T-cell (primary cell): ENCODE data around the gene NABP1. TPM values are rescaled to one million over a fixed set of nuclear protein-coding genes. Genes with fewer than 3 reads are reported as not detected.

ENCODE experiments used
- ATAC-seq, 4 experiments: fragments of 200-7000 bp in 3 of 4; fragments of 150-1000 bp in 1 of 4; cut with Tn5 transposase; replicated peaks in 1 of 4; 1 replicate in 3 of 4; 2 replicates in 1 of 4; pipeline ENCODE4 v1.10.0; 2021; ENCODE audit warnings: moderate library complexity in 3 of 4, mild to moderate bottlenecking in 2 of 4, moderate number of reproducible peaks in 1 of 4
- CTCF ChIA-PET, 2 donors: fragments of 300-600 bp; sonication (Branson Sonifier 250); formaldehyde crosslinking; loops; one replicate each; lab custom pipeline; 2022; ENCODE audit warnings: antibody characterized with exemption in 2 of 2; lab: Charles Lee
- POLR2A ChIA-PET, 2 donors: fragments of 300-600 bp; sonication (Branson Sonifier 250); formaldehyde crosslinking; loops; one replicate each; lab custom pipeline; 2022; ENCODE audit warnings: antibody characterized with exemption in 2 of 2; lab: Charles Lee
- DNase-seq, 35 experiments: peaks; one replicate each; pipeline versions ENCODE4 v3.0.0 to v3.0.0-alpha.2; 2013 to 2023
- H3K27ac ChIP-seq: one replicate; pipeline ENCODE4 v1.5.1; 2013; ENCODE audit warnings: low read length
- H3K27me3 ChIP-seq, 2 experiments: replicated peaks in 1 of 2; 1 replicate in 1 of 2; 2 replicates in 1 of 2; pipeline versions ENCODE4 v1.6.1 to v1.7.0; 2013; ENCODE audit warnings: low read length in 1 of 2, mixed read lengths in 1 of 2; ENCODE audit not compliant: control insufficient read depth in 2 of 2, insufficient read depth in 2 of 2; ENCODE audit errors: extremely low read depth in 1 of 2
- H3K36me3 ChIP-seq, 2 donors: 1 replicate in 1 of 2; 2 replicates in 1 of 2; pipeline versions ENCODE4 v1.6.1 to v1.7.0; 2013; ENCODE audit warnings: low read length in 1 of 2; ENCODE audit not compliant: control insufficient read depth in 2 of 2, insufficient read depth in 1 of 2; ENCODE audit errors: extremely low read depth in 1 of 2
- H3K4me1 ChIP-seq, 2 experiments: 1 replicate in 1 of 2; 2 replicates in 1 of 2; pipeline versions ENCODE4 v1.6.1 to v1.7.0; 2013; ENCODE audit warnings: low read length in 2 of 2, mixed read lengths in 1 of 2; ENCODE audit not compliant: insufficient read depth in 2 of 2, control insufficient read depth in 1 of 2; ENCODE audit errors: extremely low read depth in 1 of 2
- H3K4me3 ChIP-seq, 2 donors: 1 replicate in 1 of 2; 2 replicates in 1 of 2; pipeline versions ENCODE4 v1.5.1 to v1.7.0; 2013; ENCODE audit warnings: mild to moderate bottlenecking in 2 of 2, low read length in 1 of 2, moderate library complexity in 1 of 2; ENCODE audit not compliant: control insufficient read depth in 1 of 2; ENCODE audit errors: extremely low read depth in 1 of 2
- H3K9me3 ChIP-seq: 2 replicates; pipeline ENCODE4 v1.7.0; 2013
- H3K27ac Mint-ChIP-seq, 2 donors: one replicate each; pipeline ENCODE4 v1.8.0; 2020 to 2021; ENCODE audit warnings: mild to moderate bottlenecking in 2 of 2, mixed read lengths in 2 of 2
- H3K27me3 Mint-ChIP-seq, 2 donors: one replicate each; pipeline ENCODE4 v1.8.0; 2021 to 2022; ENCODE audit warnings: mixed read lengths in 2 of 2
- H3K36me3 Mint-ChIP-seq: one replicate; pipeline ENCODE4 v1.8.0; 2021; ENCODE audit warnings: mixed read lengths
- H3K4me1 Mint-ChIP-seq, 3 donors: one replicate each; pipeline ENCODE4 v1.8.0; 2020 to 2022; ENCODE audit warnings: mixed read lengths in 3 of 3, mild to moderate bottlenecking in 1 of 3
- H3K4me3 Mint-ChIP-seq, 3 donors: one replicate each; pipeline ENCODE4 v1.8.0; 2020 to 2022; ENCODE audit warnings: mild to moderate bottlenecking in 3 of 3, mixed read lengths in 3 of 3, moderate library complexity in 3 of 3
- H3K9me3 Mint-ChIP-seq, 3 donors: one replicate each; pipeline ENCODE4 v1.8.0; 2020 to 2022; ENCODE audit warnings: mixed read lengths in 3 of 3
- WGBS: methylation state at CpG from one replicate; pipeline ENCODE4 v1.1.5; 2013; ENCODE audit warnings: missing lambda C conversion rate; ENCODE audit not compliant: insufficient coverage; 5-methylcytosine and 5-hydroxymethylcytosine counted together
- total RNA-seq, 35 experiments: library from RNA in 6 of 35; stranded (reverse) in 6 of 35; fragments of 120-200 nt in 1 of 35; gene quantifications; one replicate each; pipeline versions ENCODE4 v1.2.1 to v1.2.4 and lab custom pipeline; 2013 to 2026

Gene NABP1, protein sequence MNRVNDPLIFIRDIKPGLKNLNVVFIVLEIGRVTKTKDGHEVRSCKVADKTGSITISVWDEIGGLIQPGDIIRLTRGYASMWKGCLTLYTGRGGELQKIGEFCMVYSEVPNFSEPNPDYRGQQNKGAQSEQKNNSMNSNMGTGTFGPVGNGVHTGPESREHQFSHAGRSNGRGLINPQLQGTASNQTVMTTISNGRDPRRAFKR
- total RNA-seq (10 to 100 TPM; 39.0 to 67.6 (median 51.3) TPM), total RNA-seq (lab: John Stamatoyannopoulos, UW) (81.5 to 392 (median 130) reads per million in 29 experiments)
- total RNA-seq (2013), result 114 TPM

DNA sequence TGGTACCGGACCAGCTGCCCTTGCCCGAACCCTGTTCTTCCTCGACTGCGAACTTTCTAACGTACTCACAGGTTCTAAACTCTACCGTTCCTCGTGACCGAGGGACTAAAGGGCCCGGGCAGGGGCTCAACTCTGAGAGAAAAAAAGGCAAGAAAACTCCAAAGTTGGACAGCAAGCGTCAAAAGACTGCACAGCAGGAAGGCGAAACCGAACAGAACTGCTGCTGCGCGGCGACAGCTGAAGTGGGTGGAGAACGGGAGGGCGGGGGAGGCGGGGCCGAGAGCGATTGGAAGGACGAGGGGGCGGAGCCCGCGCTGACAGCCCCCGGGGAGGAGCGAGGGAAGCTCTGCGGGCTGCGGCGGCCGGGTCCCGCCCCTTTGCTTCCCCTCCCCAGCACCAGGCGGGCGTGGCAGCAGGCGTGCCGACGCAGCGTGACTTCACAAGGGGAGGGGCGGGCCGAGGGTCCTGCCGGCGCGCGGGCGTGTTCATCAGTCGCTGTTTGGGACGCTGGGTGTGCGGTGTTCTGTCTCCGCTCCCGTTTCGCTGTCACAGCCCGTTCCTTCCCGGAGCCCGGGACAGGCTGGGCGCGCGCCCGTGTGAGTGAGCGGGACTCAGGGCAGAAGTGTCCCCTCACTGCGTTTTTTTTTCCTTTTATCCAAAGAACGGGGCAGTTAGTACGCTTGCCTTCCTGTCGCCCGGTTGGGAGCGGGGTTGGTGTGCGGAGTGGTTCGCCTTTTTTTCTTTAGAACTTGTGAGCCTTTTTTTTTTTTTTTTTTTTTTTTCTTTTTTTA is at the start of gene NABP1:
Gene NABP1 (plus strand): TSS at position 491 of the 791 bp plus-strand sequence. CDS start 479 bp downstream, outside the sequence.
- under 1% methylated on average over 44 of the region's 66 CpGs for WGBS
- peaks cover 13% of the 10 kb centered on the region for H3K36me3 Mint-ChIP-seq
- no peaks in the 10 kb centered on the region for H3K27me3 ChIP-seq
- peak; percentile 88 to 95 (median 90) for ATAC-seq
- peaks cover 36 to 37% of the 10 kb centered on the region in 2 experiments for H3K4me1 ChIP-seq
- peak within 1 kb of the TSS; percentile 96 for H3K27ac ChIP-seq
- CTCF ChIA-PET, result interaction anchor here (0.6 to 2.8 kb wide), 9 partner anchors 14 to 1245 kb away, joined by 3 to 18 read pairs (median 4); no protein-coding TSS in a partner anchor
- POLR2A ChIA-PET, result interaction anchor here (0.5 to 3.3 kb wide), 38 partner anchors 8 to 1262 kb away, joined by 3 to 48 read pairs (median 5); partner anchors contain the start of gene STAT4 (in 1 of the 2)
- peak; percentile 93 to 100 (median 99) for DNase-seq
- peak within 1 kb of the TSS; percentile 97 to 99 (median 98) for H3K4me3 Mint-ChIP-seq
- peaks cover 0 to 13% of the 10 kb centered on the region in 2 donors for H3K36me3 ChIP-seq
- peaks cover 58 to 70% (median 66%) of the 10 kb centered on the region in 3 donors for H3K4me1 Mint-ChIP-seq
- no peaks in the 10 kb centered on the region for H3K27me3 Mint-ChIP-seq
- no peaks in the 10 kb centered on the region for H3K9me3 Mint-ChIP-seq
- H3K4me3 ChIP-seq, result peak within 1 kb of the TSS; percentile 78 to 93
- no peaks in the 10 kb centered on the region for H3K9me3 ChIP-seq
- H3K27ac Mint-ChIP-seq, result peak within 1 kb of the TSS; percentile 100

DNA sequence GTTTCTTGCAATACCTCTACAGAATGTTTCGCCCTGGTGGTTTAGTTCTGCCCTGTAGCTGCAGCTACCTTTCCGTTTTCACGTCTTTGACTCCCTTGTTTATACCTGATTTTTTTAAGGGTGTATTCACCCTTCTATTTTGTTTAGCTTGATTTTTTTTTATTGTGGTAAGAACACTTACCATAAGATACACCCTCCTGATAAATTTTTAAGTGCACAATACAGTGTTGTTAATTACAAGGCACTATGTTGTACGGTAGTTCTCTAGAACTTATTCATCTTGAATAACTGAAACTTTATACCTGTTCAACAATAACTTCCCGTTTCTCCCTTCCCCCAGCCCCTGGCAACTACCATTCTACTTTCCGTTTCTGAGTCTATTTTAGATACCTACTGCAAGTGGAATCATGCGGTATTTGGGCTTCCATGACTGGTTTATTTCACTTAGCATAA is 48.9 kb upstream of the NABP1 start:
- H3K27me3 ChIP-seq, result no peaks in the 10 kb centered on the region
- peak overlapping the region; percentile 82 to 90 for H3K27ac Mint-ChIP-seq

DNA sequence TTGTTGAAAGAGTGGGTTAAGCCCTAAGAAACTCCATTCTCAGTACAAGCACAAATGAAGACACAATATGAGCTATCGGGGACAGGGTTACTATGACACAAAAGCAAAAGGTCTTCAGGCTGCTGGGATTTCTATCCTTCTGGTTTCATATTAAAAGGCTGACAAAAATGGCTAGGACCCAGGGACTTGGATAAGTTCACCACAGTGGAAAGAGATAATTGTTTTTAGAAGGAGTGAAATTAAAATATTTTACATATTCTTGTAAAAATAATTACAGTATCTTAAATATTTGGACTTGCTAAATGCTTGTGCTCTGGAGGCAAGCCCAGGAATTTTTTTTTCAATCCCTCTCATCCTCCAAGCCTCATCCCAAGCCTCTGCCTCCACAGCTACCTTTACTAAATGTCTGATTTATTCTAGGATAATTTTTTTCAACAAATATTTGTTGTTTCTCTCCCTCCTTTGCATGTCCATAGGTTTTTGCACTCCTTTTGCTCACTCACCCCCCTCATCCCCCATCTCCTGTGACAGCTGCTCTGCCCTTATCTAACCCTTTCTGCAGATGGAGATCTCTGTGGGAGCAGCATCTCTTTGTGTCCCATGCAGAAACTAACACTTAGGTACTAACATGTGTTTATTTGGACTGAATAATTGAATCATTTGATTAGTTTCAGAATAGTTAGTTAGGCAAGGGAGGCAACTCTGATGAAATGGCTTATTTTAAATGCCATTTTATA is 47.8 kb upstream of the NABP1 start:
- POLR2A ChIA-PET, result interaction anchor here (0.7 kb wide), 2 partner anchors 8 to 9 kb away, joined by 3 to 4 read pairs; no protein-coding TSS in a partner anchor
- Mint-ChIP-seq H3K4me3 (no peak overlapping the region), H3K36me3 (no peaks in the 10 kb centered on the region), H3K27me3 (no peaks in the 10 kb centered on the region), H3K27ac (peak overlapping the region in 1 of 2 donors; percentile 90), H3K4me1 (peaks cover 31 to 55% (median 36%) of the 10 kb centered on the region in 3 donors), H3K9me3 (no peaks in the 10 kb centered on the region)
- no peak for DNase-seq
- Histone ChIP-seq H3K36me3 (no peaks in the 10 kb centered on the region), H3K27ac (no peak overlapping the region), H3K4me1 (peaks cover 0 to 7% of the 10 kb centered on the region in 2 experiments), H3K4me3 (no peak overlapping the region), H3K9me3 (no peaks in the 10 kb centered on the region), H3K27me3 (no peaks in the 10 kb centered on the region)
- no peak for ATAC-seq
- CTCF ChIA-PET, result interaction anchor here (0.5 to 0.8 kb wide), 3 partner anchors 19 to 77 kb away, joined by 3 to 6 read pairs (median 4); no protein-coding TSS in a partner anchor
- WGBS, result no CpG with 5 or more reads among the region's 1 CpG

More for the DNA sequence above, 48.9 kb upstream of the NABP1 start:
- 60% methylated on average over 1 of the region's 7 CpGs for WGBS
- Mint-ChIP-seq H3K4me1 (peaks cover 42 to 65% (median 46%) of the 10 kb centered on the region in 3 donors), H3K27me3 (no peaks in the 10 kb centered on the region), H3K36me3 (no peaks in the 10 kb centered on the region), H3K9me3 (no peaks in the 10 kb centered on the region), H3K4me3 (peak overlapping the region; percentile 50 to 65 (median 60))
- DNase-seq, result peak in 3 of 35 experiments; percentile 2 to 24 (median 6)
- ATAC-seq, result peak; percentile 43 to 57 (median 50)
- Histone ChIP-seq H3K4me1 (peaks cover 2 to 16% of the 10 kb centered on the region in 2 experiments), H3K36me3 (no peaks in the 10 kb centered on the region), H3K9me3 (no peaks in the 10 kb centered on the region), H3K27ac (peak overlapping the region; percentile 11), H3K4me3 (no peak overlapping the region)
- CTCF ChIA-PET, result interaction anchor here (0.6 to 2.3 kb wide), 6 partner anchors 10 to 779 kb away, joined by 3 to 8 read pairs (median 5); no protein-coding TSS in a partner anchor
- POLR2A ChIA-PET, result interaction anchor here (0.5 to 1.6 kb wide), 5 partner anchors 9 to 49 kb away, joined by 3 to 14 read pairs (median 10); partner anchors contain the start of gene NABP1 (in 1 of the 2)

DNA sequence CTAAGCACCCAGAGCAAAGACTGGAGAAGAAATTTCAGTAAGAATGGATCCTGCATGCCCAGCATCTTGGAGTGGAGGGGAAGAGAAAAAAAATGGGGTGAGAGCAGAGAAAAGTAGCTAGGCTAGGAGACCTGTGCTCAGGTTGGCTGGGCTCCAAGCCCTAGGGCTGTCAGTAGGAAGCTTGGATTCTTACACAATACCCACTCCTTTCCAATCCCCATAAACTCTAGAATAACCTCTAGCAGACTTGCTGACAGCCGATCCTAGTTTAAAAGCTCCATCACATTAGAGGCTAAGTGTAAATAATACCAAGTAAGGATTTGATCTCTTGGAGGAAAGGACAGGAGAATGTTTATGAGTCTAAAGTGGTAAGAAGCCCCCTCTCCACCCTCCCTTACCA is 46.2 kb upstream of the NABP1 start:
- Histone ChIP-seq H3K27ac (no peak overlapping the region), H3K27me3 (no peaks in the 10 kb centered on the region), H3K4me3 (no peak overlapping the region), H3K4me1 (peaks cover 0 to 8% of the 10 kb centered on the region in 2 experiments), H3K36me3 (no peaks in the 10 kb centered on the region), H3K9me3 (no peaks in the 10 kb centered on the region)
- H3K4me1 Mint-ChIP-seq, result peaks cover 40 to 58% (median 51%) of the 10 kb centered on the region in 3 donors
- no peak overlapping the region for H3K4me3 Mint-ChIP-seq
- H3K27me3 Mint-ChIP-seq, result no peaks in the 10 kb centered on the region
- H3K36me3 Mint-ChIP-seq, result no peaks in the 10 kb centered on the region
- WGBS, result no CpG with 5 or more reads among the region's 1 CpG
- ATAC-seq, result no peak
- no peak for DNase-seq
- POLR2A ChIA-PET, result interaction anchor here (0.5 to 1.1 kb wide), 4 partner anchors 8 to 45 kb away, joined by 3 to 5 read pairs (median 4); no protein-coding TSS in a partner anchor
- CTCF ChIA-PET, result no interaction called here
- H3K9me3 Mint-ChIP-seq, result no peaks in the 10 kb centered on the region
- no peak overlapping the region for H3K27ac Mint-ChIP-seq

DNA sequence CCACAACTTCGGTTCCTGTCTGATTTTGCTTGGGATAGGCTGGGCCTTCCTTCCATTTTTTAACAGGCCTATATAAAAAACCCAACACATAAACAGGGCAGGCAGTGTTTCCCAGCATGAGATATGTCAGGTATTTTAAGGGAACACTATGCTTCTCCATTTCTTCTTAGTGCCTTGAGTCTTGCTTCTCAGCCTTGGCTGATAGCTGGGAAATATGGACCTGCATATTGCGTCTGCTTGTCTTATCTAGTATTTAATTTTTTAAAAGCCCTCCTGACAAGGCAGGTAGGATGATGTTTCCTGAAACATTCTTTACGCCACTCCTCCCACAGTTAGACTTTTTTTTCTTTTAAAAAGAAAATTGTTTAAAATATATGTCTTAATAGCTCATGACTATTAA is 45.5 kb upstream of the NABP1 start:
- Mint-ChIP-seq H3K27me3 (no peaks in the 10 kb centered on the region), H3K27ac (no peak overlapping the region), H3K36me3 (no peaks in the 10 kb centered on the region), H3K4me3 (no peak overlapping the region), H3K9me3 (no peaks in the 10 kb centered on the region), H3K4me1 (peaks cover 47 to 59% (median 57%) of the 10 kb centered on the region in 3 donors)
- H3K9me3 ChIP-seq, result no peaks in the 10 kb centered on the region
- no CpG with 5 or more reads among the region's 3 CpGs for WGBS
- no peak overlapping the region for H3K4me3 ChIP-seq
- DNase-seq, result no peak
- H3K36me3 ChIP-seq, result no peaks in the 10 kb centered on the region
- peaks cover 6 to 15% of the 10 kb centered on the region in 2 experiments for H3K4me1 ChIP-seq
- no peaks in the 10 kb centered on the region for H3K27me3 ChIP-seq
- ATAC-seq, result no peak
- H3K27ac ChIP-seq, result no peak overlapping the region
- ChIA-PET CTCF (no interaction called here), POLR2A (no interaction called here)
